H1 (cell line): Measurements from ENCODE around the gene SHMT2. TPM values are rescaled to one million over a fixed set of nuclear protein-coding genes. Genes with fewer than 3 reads are reported as not detected.

Source experiments
- CTCF ChIA-PET: fragments of 300-600 bp; sonication (Branson Sonifier 250); formaldehyde crosslinking; loops from one replicate; lab custom pipeline; 2021; ENCODE audit not compliant: partially characterized antibody; lab: Charles Lee
- POLR2A ChIA-PET: fragments of 300-600 bp; sonication (Branson Sonifier 250); formaldehyde crosslinking; loops from one replicate; lab custom pipeline; 2021; ENCODE audit warnings: inconsistent platforms; ENCODE audit not compliant: partially characterized antibody; lab: Charles Lee
- DNase-seq, 2 experiments: peaks; one replicate each; pipeline versions ENCODE4 v3.0.0 to v3.0.0-alpha.2; 2010 to 2022; ENCODE audit warnings: low spot score in 2 of 2, low read depth in 1 of 2, mixed read lengths in 1 of 2
- FAIRE-seq: peaks from 2 replicates; lab custom pipeline; 2011; peaks lifted over from hg19 to GRCh38; lab: Jason Lieb, UNC
- H2AFZ ChIP-seq: 2 replicates; pipeline ENCODE4 v1.8.1; 2012; ENCODE audit warnings: low read length, inconsistent platforms
- H2AK5ac ChIP-seq: 2 replicates; pipeline ENCODE4 v1.6.1; 2013; ENCODE audit warnings: low read depth, low read length
- H2BK120ac ChIP-seq: replicated peaks from 2 replicates; pipeline ENCODE3; 2013; ENCODE audit warnings: low read depth, low read length, inconsistent platforms
- H2BK12ac ChIP-seq: 2 replicates; pipeline ENCODE4 v1.6.1; 2013; ENCODE audit warnings: low read depth, low read length
- H2BK15ac ChIP-seq: 2 replicates; pipeline ENCODE4 v1.6.1; 2013; ENCODE audit warnings: low read length
- H2BK20ac ChIP-seq: 2 replicates; pipeline ENCODE4 v1.6.1; 2013; ENCODE audit warnings: low read length
- H2BK5ac ChIP-seq: 2 replicates; pipeline ENCODE4 v1.6.1; 2013; ENCODE audit warnings: low read depth, low read length
- H3K14ac ChIP-seq: 2 replicates; pipeline ENCODE4 v1.6.1; 2013; ENCODE audit warnings: inconsistent platforms; ENCODE audit not compliant: insufficient read length
- H3K18ac ChIP-seq: 2 replicates; pipeline ENCODE4 v1.6.1; 2013; ENCODE audit warnings: low read length; ENCODE audit errors: extremely low read depth
- H3K23ac ChIP-seq: 2 replicates; pipeline ENCODE4 v1.6.1; 2013; ENCODE audit warnings: inconsistent platforms; ENCODE audit not compliant: insufficient read length
- H3K23me2 ChIP-seq: 2 replicates; pipeline ENCODE4 v1.6.1; 2013; ENCODE audit warnings: low read depth, low read length
- H3K27ac ChIP-seq: 2 replicates; pipeline ENCODE4 v1.6.1; 2011; ENCODE audit warnings: low read depth, low read length, inconsistent platforms
- H3K27me3 ChIP-seq, 4 experiments: replicated peaks in 1 of 4; 1 replicate in 1 of 4; 2 replicates in 3 of 4; pipeline versions ENCODE4 v1.6.1 to v1.8.1; 2011 to 2013; ENCODE audit warnings: low read length in 3 of 4, mild to moderate bottlenecking in 3 of 4, inconsistent platforms in 2 of 4, mixed read lengths in 2 of 4, moderate library complexity in 1 of 4; ENCODE audit not compliant: control insufficient read depth in 3 of 4, insufficient read depth in 3 of 4; ENCODE audit errors: extremely low read depth in 1 of 4
- H3K36me3 ChIP-seq, 4 experiments: 2 replicates each; pipeline versions ENCODE4 v1.6.1 to v1.8.1; 2011 to 2013; ENCODE audit warnings: mild to moderate bottlenecking in 4 of 4, low read length in 3 of 4, moderate library complexity in 2 of 4, control low read depth in 1 of 4, inconsistent platforms in 1 of 4; ENCODE audit not compliant: insufficient read depth in 4 of 4, control insufficient read depth in 2 of 4
- H3K4ac ChIP-seq: replicated peaks from 2 replicates; pipeline ENCODE3; 2013; ENCODE audit warnings: low read length, low read depth, mixed read lengths, inconsistent platforms; ENCODE audit not compliant: insufficient read length
- H3K4me1 ChIP-seq, 4 experiments: replicated peaks in 1 of 4; 1 replicate in 1 of 4; 2 replicates in 3 of 4; pipeline versions ENCODE4 v1.6.1 to v1.8.1; 2011 to 2013; ENCODE audit warnings: low read length in 3 of 4, inconsistent platforms in 2 of 4, mixed read lengths in 1 of 4; ENCODE audit not compliant: insufficient read depth in 4 of 4, control insufficient read depth in 3 of 4
- H3K4me2 ChIP-seq, 2 experiments: 2 replicates each; pipeline versions ENCODE4 v1.6.1 to v1.8.1; 2011 to 2013; ENCODE audit warnings: low read depth in 2 of 2, low read length in 2 of 2, control low read depth in 1 of 2, inconsistent platforms in 1 of 2, mild to moderate bottlenecking in 1 of 2; ENCODE audit not compliant: insufficient read depth in 1 of 2
- H3K4me3 ChIP-seq, 4 experiments: fragments of 200-600, 300-600 bp in 1 of 4; sonication (generic), shearing (Covaris generic), sonication (Bioruptor Twin) in 1 of 4; 2 replicates each; pipeline versions ENCODE4 v1.5.1 to v1.8.1; 2011 to 2016; ENCODE audit warnings: low read length in 4 of 4, low read depth in 3 of 4, control low read depth in 2 of 4, inconsistent platforms in 2 of 4, mild to moderate bottlenecking in 2 of 4, mixed read lengths in 1 of 4, moderate library complexity in 1 of 4; ENCODE audit not compliant: insufficient read depth in 2 of 4; ENCODE audit errors: extremely low read depth in 1 of 4
- H3K56ac ChIP-seq: replicated peaks from 2 replicates; pipeline ENCODE3; 2013; ENCODE audit warnings: low read depth, mild to moderate bottlenecking, mixed read lengths, low read length, inconsistent platforms; ENCODE audit not compliant: insufficient read length
- H3K79me1 ChIP-seq: 2 replicates; pipeline ENCODE4 v1.6.1; 2013; ENCODE audit warnings: low read depth, low read length, control low read depth
- H3K79me2 ChIP-seq, 2 experiments: 2 replicates each; pipeline versions ENCODE4 v1.6.1 to v1.8.1; 2012 to 2013; ENCODE audit warnings: low read length in 2 of 2, mild to moderate bottlenecking in 2 of 2, inconsistent platforms in 1 of 2; ENCODE audit not compliant: insufficient read depth in 2 of 2, control insufficient read depth in 1 of 2
- H3K9ac ChIP-seq, 4 experiments: replicated peaks in 1 of 4; 1 replicate in 1 of 4; 2 replicates in 3 of 4; pipeline versions ENCODE4 v1.6.1 to v1.8.1; 2011 to 2013; ENCODE audit warnings: low read depth in 3 of 4, low read length in 3 of 4, control low read depth in 2 of 4, mild to moderate bottlenecking in 2 of 4, moderate library complexity in 2 of 4, inconsistent platforms in 1 of 4; ENCODE audit errors: extremely low read depth in 1 of 4
- H3K9me3 ChIP-seq, 2 experiments: 2 replicates each; pipeline versions ENCODE4 v1.6.1 to v1.8.1; 2012 to 2013; ENCODE audit warnings: mild to moderate bottlenecking in 2 of 2, moderate library complexity in 2 of 2, control low read depth in 1 of 2, inconsistent platforms in 1 of 2, low read depth in 1 of 2, low read length in 1 of 2, mixed read lengths in 1 of 2; ENCODE audit not compliant: insufficient read depth in 2 of 2
- H4K20me1 ChIP-seq, 2 experiments: replicated peaks in 1 of 2; 2 replicates each; pipeline versions ENCODE3 to v1.8.1; 2011 to 2013; ENCODE audit warnings: inconsistent platforms in 2 of 2, low read length in 2 of 2, mild to moderate bottlenecking in 1 of 2; ENCODE audit not compliant: insufficient read depth in 2 of 2, control insufficient read depth in 1 of 2
- H4K5ac ChIP-seq: 2 replicates; pipeline ENCODE4 v1.6.1; 2013; ENCODE audit warnings: low read length, low read depth, mixed read lengths, inconsistent platforms; ENCODE audit not compliant: insufficient read length
- H4K8ac ChIP-seq: 2 replicates; pipeline ENCODE4 v1.8.0; 2013; ENCODE audit warnings: mild to moderate bottlenecking, moderate library complexity, low read length, inconsistent platforms; ENCODE audit not compliant: insufficient read depth; ENCODE audit errors: extremely low read depth
- H4K91ac ChIP-seq: replicated peaks from 2 replicates; pipeline ENCODE3; 2013; ENCODE audit warnings: low read length, mixed read lengths, inconsistent platforms; ENCODE audit not compliant: insufficient read length
- CREB1 ChIP-seq: IDR thresholded peaks from 2 replicates; pipeline ENCODE4 v1.6.1; 2012; ENCODE audit warnings: inconsistent platforms
- SIN3A ChIP-seq, 2 experiments: IDR thresholded peaks in 1 of 2; conservative IDR thresholded peaks in 1 of 2; 2 replicates each; pipeline ENCODE4 v1.6.1; 2011 to 2012; ENCODE audit warnings: low read length in 2 of 2, improper control_type of control experiment in 1 of 2, low read depth in 1 of 2, mild to moderate bottlenecking in 1 of 2
- WGBS, 2 experiments: shearing (Covaris generic) in 1 of 2; methylation state at CpG; one replicate each; pipeline versions ENCODE4 v1.1.6 to v1.1.7; 2013 to 2015; ENCODE audit warnings: low lambda C conversion rate in 2 of 2, mixed read lengths in 2 of 2, inconsistent platforms in 1 of 2, low coverage in 1 of 2, missing lambda C conversion rate in 1 of 2; ENCODE audit not compliant: insufficient replicate concordance in 2 of 2, insufficient coverage in 1 of 2, insufficient read length in 1 of 2; ENCODE audit errors: extremely low coverage in 1 of 2, missing lambda C conversion rate in 1 of 2; 5-methylcytosine and 5-hydroxymethylcytosine counted together
- polyA plus RNA-seq, 7 experiments: library from polyadenylated mRNA; depleted of rRNA in 3 of 7; stranded (reverse) in 5 of 7; unstranded in 2 of 7; fragments of >200 nt in 5 of 7; fragments of 200-250 nt in 2 of 7; gene quantifications; 1 replicate in 5 of 7; 2 replicates in 1 of 7; 4 replicates in 1 of 7; pipeline versions ENCODE4 v1.2.1 to v1.2.3, GENCODE V29; 2011 to 2013; ENCODE audit warnings: missing spikeins in 2 of 7, mixed read lengths in 2 of 7
- total RNA-seq: library from RNA; stranded (reverse); fragmentation: NEBNext Ultra II Directional; extraction: Animal tissue kit (Norgen Biotek cat#: 25700); gene quantifications from 2 replicates; pipeline ENCODE4 v1.2.1, GENCODE V29; 2021

Gene SHMT2
- total and polyA plus RNA-seq, 2 of the 8 experiments (the other 6 are each of a cell fraction or from before 2014, with no cell fraction given) = 274 to 520 TPM

- H3K4ac ChIP-seq = no peak overlapping the region
- no peak overlapping the region for H3K23ac ChIP-seq
- H3K9me3 ChIP-seq = no peaks in the 10 kb centered on the region
- no peak overlapping the region for H3K4me3 ChIP-seq
- no peak overlapping the region for H2BK5ac ChIP-seq
- no peak overlapping the region for H4K8ac ChIP-seq
- no peak overlapping the region for H2BK12ac ChIP-seq
- DNase-seq = no peak
- peaks cover 10 to 45% (median 30%) of the 10 kb centered on the region in 4 experiments for H3K36me3 ChIP-seq
- H3K23me2 ChIP-seq = no peaks in the 10 kb centered on the region; the same call in 1 of the 2 replicates
- H4K20me1 ChIP-seq = peaks cover 2 to 14% of the 10 kb centered on the region in 2 experiments
- no peak overlapping the region for H3K9ac ChIP-seq
- ChIA-PET CTCF (interaction anchor here (0.7 to 10.1 kb wide), 4 partner anchors 8 to 50 kb away, joined by 3 to 726 read pairs (median 40); partner anchors contain the start of genes SHMT2 and STAC3), POLR2A (interaction anchor here (0.7 to 7.0 kb wide), 4 partner anchors 9 to 27 kb away, joined by 3 to 53 read pairs (median 28); partner anchors contain the start of gene SHMT2)
- no peak overlapping the region for H3K27ac ChIP-seq
- H3K79me1 ChIP-seq = no peaks in the 10 kb centered on the region
- no peak overlapping the region for H4K91ac ChIP-seq
- no peak overlapping the region for H2AK5ac ChIP-seq
- no peaks in the 10 kb centered on the region for H3K79me2 ChIP-seq
- no peak overlapping the region for H3K4me2 ChIP-seq
- H3K14ac ChIP-seq = no peak overlapping the region
- 95% methylated on average over 14 of the region's 16 CpGs; no CpG with 5 or more reads in 1 of the 2 experiments for WGBS, 2 experiments
- no peak overlapping the region for H2AFZ ChIP-seq
- no peak overlapping the region for H2BK15ac ChIP-seq
- H3K4me1 ChIP-seq = peaks cover 9 to 24% (median 17%) of the 10 kb centered on the region in 4 experiments
- H3K27me3 ChIP-seq = peaks cover 16 to 25% (median 23%) of the 10 kb centered on the region in 4 experiments
- no peak overlapping the region for H3K56ac ChIP-seq
- H3K18ac ChIP-seq = no peak overlapping the region
- no peak overlapping the region for H4K5ac ChIP-seq
- FAIRE-seq = no peak
- H2BK120ac ChIP-seq = no peak overlapping the region
- H2BK20ac ChIP-seq = no peak overlapping the region
- no peak for TF ChIP-seq CREB1
- TF ChIP-seq SIN3A (conservative IDR thresholded peaks at IDR 0.05 in 1 of 2, IDR thresholded peaks at IDR 0.05 in 1 of 2; ENCODE audit: low read depth in 1 of 2, low read length in 2 of 2) = no peak
Measured at GRCh38 chr12:57210926-57211692, 18.4 kb upstream of the SHMT2 start.
